Colon (tissue), 2 donors: Measurements from ENCODE around the gene CCDC91.
"Not testable (repeated sequence)": the region's sequence is repeated elsewhere in the genome, so short reads cannot be mapped to it uniquely, and the experiment has no call there.

Experiments used
- FAIRE-seq: peaks from 2 replicates; lab custom pipeline; 2012; peaks lifted over from hg19 to GRCh38; lab: Jason Lieb, UNC
- donor health status: control.
- donor health status: control.

Gene CCDC91

DNA sequence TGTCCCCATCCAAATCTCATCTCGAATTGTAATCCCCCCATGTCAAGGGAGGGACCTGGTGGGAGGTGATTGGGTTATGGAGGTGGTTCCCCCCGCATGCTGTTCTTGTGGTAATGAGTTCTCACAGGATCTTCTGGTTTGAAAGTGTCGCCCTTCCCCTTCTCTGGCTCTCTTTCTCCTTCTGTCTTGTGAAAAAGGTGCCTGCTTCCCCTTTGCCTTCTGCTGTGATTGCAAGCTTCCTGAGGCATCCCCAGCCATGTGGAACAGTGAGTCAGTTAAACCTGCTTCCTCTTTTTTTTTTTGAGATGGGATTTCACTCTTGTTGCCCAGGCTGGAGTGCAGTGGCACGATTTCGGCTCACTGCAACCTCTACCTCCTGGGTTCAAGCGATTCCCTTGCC lies 104.0 kb downstream of the CCDC91 start:
- no peak for FAIRE-seq

DNA sequence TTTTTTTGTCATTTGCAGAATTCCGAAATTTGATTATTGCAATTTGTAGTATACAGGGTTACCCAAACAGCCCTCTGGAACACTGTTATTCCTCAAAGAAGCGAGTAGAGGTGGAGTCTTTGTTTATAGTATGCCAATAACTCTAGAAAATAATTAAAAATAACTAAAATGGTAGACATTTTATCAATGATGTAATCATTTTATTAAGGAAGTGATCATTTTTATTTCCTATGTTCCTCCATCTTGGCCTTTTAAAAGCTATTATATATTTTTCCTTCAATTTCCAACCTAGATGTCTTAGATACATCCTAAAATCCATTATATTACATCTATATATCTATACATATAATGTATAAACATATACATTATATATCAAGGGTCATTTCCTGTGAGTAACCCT lies 106.0 kb downstream of the CCDC91 start:
- no peak for FAIRE-seq

DNA sequence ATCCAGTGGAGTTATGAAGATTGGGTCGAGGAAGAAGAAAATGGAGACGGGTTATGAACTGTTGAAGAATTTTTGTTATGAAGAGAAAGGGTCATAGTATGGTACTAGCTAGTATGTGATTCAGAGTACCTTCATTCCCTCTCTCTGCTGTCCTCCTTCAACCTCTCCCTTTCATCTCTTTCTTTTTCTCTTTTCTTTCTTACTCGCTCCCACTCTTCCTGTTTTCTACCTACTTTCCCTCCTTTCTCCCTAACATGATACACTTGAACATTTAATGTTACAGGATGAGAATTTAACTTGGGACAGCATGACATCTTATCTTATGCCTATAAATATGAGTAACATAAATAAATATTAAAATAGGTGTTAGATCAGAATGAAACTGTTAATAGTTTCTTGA lies 112.9 kb downstream of the CCDC91 start:
- FAIRE-seq: no peak

DNA sequence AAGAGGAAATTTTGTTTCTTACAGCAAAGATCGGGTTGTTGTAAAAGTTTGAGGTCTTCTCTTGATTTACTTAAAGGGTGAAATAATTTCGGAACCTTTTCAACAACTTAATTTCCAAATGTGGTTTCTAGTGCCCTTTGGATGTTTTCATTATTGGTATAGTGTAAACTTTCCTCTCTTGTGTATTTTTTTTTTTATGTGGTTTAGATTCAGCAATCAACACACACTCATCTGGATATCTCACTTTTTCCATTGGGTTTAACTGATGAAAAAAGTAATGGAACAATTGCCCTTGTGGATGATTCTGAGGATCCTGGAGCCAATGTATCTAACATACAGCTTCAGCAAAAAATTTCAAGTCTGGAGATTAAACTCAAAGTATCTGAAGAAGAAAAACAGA lies 116.3 kb downstream of the CCDC91 start:
- FAIRE-seq: no peak

DNA sequence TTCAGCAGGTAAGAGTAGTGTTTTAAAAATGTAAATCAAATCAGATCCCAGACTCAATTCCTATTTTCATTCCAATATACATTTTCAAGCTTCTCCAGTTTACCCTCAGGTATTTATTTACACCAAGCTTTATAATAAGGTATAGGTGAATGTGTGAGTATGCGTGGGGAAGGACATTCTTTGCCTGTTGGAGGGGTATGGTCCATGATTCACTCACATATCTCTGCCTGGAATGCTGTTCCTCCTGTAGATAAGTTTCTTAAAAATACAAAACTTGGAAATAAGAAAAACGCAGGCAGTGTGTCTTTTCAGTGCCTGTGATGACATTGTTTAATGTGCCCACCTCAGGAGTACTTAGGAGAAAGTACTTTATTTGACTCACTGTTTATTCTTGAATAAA lies 118.6 kb downstream of the CCDC91 start:
- no peak for FAIRE-seq

DNA sequence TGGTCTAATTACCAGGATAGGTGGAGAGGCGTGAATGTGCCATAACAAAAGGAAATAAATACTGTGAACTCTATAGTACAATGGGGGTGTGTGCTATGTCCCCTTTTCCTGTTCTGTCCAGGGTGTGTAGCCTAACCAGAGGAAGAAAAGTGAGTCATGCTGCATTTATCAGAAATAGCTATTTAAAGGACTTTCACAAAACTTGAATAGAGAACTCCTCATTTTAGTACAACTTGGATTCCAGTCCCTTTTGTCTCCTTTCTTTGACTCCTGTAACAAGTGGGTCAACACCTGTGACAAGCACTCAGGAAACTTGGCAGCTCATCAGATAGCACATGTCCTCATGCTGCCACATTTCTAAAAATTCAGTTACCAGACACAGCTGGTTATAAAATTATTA lies 123.4 kb downstream of the CCDC91 start:
- no peak for FAIRE-seq

DNA sequence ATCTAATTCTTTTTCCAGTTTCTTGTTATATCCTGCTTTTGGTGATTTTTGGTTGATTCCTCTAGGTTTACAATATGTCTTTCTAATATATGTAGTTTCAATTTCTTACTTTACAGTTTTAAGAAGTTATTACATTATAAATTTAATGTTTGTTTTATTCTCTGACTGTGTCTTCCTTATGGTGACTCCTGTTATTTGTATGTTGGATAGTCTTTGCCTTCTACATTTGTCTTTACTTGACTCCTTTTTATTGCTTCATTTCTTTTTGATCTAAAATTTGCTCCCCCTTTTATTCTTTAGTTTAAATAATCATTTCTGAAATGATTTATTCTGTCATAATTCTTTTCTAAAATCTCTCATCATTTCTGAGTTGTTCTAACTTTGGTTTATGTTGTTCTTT lies 125.8 kb downstream of the CCDC91 start:
- FAIRE-seq: peak; percentile 10

DNA sequence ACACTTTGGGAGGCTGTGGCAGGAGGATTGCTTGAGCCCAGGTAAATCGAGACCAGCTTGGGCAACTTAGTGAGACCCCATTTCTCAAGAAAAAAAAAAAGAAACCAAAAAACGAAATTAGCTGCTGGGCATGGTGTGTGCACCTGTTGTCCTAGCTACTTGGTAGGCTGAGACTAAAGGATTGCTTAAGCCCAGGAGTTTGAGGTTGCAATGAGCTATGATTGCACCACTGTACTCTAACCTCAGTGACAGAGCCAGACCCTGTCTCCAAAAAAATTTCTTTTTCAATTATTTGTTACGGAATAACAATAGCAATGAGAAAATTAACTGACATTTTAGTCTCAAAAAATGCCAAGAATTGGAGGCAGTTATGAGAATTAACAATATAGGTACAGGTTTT lies 128.0 kb downstream of the CCDC91 start:
- no peak for FAIRE-seq

DNA sequence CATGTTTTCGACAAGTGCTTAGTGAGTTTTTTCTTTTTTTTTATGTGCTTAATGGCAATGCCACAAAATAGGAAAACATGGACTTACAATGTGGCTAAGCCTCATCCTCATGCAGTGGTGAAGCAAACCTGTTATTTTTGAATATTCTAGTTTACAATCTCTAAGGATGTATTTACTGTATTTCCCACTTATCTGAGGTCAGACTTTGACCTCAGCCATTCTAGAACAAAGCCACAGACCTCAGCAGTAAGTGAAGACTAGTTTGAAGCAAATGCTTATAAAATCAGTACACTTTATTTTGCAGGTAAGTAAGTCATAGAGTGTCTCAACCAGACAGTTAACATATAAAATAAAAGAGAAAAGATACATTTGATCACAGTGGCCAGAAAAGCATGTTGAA lies 130.1 kb downstream of the CCDC91 start:
- no peak for FAIRE-seq

DNA sequence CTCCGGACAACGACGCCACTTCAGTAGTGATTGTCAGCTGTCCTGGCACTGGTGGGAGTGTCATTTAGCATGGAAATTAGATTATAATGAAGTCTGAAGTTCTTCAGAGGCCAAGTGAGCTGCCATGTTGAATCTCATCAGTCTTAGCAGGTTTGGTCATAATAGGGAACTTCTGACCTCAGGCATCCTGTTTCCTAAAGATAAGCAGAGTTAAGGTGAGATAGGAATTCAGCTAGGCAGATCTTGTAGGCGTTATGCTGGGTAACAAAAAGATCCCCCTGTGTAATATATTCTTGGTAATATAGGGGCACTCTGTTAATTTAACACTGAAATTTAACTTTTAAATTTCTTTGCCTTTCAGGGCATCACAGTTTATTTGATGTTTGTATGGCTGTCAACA lies 137.5 kb downstream of the CCDC91 start:
- no peak for FAIRE-seq

DNA sequence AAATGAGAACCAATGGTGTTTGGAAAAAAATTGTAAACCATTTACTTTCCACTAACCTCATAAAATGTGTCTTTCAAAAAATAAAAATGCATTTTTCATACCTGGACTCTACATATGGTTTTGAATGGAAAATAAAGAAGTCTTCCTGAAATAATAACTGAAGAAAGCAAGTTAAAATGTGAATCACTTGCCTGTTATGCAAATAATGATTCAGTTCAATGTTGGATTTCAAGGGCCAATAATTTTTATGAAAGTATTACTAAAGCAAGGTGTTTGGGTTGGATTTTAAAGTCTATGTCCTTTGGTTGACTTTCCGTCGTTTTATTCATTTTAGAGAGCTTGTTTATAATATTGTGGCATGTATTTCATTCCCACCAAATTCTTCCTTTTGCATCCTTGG lies 138.7 kb downstream of the CCDC91 start:
- FAIRE-seq: no peak

DNA sequence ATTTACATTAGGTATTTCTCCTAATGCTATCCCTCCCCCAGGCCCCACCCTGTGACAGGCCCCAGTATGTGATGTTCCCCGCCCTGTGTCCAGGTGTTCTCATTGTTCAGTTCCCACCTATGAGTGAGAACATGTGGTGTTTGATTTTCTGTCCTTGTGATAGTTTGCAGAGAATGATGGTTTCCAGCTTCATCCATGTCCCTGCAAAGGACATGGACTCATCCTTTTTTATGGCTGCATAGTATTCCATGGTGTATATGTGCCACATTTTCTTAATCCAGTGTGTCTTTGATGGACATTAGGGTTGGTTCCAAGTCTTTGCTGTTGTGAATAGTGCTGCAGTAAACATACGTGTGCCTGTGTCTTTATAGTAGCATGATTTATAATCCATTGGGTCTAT lies 139.5 kb downstream of the CCDC91 start:
- FAIRE-seq: not testable (repeated sequence)

DNA sequence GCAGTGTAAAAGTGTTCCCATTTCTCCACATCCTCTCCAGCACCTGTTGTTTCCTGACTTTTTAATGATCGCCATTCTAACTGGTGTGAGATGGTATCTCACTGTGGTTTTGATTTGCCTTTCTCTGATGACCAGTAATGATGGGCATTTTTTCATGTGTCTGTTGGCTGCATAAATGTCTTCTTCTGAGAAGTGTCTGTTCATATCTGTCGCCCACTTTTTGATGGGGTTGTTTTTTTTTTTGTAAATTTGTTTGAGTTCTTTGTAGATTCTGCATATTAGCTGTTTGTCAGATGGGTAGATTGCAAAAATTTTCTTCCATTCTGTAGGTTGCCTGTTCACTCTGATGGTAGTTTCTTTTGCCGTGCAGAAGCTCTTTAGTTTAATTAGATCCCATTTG lies 140.0 kb downstream of the CCDC91 start:
- FAIRE-seq: not testable (repeated sequence)

DNA sequence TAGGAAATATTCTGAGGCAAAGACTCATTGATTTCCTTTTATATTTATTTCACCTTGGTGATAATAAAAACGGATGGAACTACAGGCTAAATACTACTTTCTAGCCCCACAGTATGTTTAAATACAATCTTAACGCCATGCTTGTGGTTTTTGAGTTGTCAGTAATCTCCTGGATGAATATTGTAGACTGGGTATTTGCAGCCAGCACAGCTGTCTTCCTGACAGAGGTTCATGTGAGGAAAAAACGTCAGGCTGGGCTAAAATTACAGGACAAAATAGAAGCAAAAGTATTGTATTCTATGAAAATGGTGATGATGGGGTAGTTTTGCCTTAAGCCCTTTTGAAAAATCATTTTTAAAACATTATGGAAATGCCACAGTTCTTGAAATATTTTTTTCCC lies 140.9 kb downstream of the CCDC91 start:
- no peak for FAIRE-seq

DNA sequence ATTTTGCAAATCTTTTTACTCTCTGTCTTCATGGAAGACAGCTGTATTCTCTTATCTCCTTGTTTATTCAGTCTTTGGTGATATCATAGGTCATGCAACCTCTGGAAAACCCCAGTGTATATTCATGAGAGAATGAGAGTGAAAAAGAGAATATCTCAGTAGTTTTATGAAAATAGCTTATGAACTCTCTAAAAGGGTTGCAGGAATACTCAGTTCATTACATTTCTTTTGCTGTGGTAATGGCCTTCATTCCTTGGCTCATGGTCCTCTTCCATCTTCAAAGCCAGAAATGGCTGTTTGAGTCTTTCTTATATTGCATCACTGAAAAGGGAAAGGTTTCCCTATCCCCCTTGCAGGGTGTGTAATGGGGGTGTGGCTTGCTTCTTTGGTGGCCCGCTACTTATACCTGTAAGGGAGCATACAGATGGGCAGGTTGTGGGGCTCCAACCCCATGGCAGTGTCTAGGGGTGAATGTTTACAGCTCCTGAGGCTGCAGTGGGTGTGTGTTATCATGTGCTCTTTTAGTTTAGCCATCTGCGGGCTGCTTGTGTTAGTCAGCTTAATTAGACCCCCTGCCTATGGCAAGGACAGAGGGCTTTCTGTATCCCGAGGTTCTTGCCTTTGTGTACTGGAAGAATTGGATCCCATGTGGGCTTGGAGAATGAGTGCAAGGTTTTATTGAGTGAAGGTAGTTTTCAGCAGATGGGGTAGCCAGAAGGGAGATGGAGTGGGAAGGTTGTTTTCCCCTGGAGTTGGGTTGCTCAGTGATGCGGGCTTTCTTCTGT lies 150.2 kb downstream of the CCDC91 start:
- FAIRE-seq: no peak

DNA sequence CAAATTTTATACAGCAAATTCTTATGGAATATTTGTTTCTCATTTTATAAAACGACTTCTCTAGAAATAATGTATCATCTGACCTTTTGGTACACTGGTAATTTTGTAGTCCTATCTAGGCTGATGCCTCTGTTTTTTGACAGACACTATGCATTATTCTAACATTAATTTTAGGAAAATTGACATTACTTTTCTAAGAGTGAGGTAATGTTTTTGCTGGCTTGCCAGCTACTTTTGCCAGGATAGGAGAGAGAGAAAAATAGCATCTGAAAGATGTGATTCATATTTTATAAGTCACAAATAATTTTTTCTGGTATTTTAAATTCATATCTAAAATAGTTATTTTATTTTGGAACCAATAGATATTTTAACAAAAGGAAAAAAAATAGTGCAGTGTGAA lies 153.5 kb downstream of the CCDC91 start:
- no peak for FAIRE-seq

DNA sequence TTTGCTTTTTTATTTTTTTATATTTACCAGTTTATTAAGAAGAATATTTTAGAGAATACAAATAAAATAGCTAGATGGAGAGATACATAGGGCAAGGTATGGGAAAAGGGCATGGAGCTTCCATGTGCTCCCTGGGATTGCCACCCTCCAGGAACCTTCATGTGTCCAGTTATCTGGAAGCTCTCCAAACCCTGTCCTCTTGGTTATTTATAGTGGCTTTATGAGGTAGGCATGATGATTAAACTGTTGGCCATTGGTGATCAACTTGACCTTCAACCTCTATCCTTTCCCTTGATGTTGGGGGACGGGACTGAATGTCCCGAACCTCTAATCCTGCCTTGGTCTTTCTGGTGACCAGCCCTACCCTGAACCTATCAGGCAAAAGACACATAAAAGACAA lies 156.3 kb downstream of the CCDC91 start:
- no peak for FAIRE-seq

DNA sequence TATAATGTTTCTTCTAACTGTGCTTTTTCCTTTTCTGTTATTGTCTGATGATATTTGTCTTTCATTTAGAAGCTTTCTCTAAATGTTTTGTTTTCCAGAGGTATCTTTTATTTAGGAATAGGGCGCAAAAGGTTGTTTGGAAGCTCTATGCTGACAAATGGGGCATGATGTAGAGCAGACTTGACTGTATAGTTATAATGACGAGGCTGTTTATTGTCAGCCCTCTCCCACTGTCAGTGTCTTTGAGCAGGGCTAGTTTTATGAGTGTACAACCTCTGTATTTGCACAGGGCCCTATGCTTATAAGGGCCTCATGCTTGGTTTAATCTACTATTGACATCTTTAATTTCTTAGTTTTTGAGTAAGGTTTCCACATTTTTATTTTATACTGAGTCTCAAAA lies 158.9 kb downstream of the CCDC91 start:
- FAIRE-seq: no peak

DNA sequence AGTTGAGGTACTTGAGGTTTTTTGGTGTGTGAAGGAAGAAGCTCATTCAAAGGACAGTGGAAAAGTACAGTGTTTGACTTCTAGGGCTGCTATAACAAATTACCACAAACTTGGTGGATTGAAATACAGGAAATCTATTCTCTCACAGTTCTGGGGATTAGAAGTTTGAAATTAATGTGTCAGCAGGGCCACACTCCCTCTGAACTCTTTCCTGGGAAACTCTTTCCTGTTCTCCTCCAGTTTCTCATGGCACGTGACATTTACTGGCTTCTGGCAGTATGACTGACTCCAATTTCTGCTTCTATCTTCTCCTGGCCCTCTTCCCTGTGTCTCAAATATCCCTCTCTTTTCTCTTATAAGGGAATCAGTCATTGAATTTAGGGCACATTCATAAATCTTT lies 160.2 kb downstream of the CCDC91 start:
- FAIRE-seq: no peak

DNA sequence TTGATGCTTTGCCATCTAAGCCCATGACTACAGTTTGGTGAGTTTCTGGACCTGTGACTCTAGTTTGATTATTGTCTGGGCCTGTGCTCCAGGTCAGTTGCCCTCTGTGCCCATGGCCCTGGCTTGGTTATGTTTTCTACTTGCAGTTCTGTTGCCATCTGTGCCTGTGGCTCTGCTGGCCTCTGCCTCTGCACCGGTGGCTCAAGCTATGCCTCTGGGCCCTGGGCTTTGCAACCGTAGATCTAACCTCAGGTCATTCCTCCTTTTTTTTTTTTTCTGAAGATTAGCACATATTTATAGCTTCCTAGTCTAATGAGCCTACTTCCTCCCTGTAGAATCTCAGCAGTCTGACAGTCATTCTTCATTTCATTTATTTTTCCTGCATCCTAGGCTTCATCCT lies 161.2 kb downstream of the CCDC91 start:
- FAIRE-seq: no peak

DNA sequence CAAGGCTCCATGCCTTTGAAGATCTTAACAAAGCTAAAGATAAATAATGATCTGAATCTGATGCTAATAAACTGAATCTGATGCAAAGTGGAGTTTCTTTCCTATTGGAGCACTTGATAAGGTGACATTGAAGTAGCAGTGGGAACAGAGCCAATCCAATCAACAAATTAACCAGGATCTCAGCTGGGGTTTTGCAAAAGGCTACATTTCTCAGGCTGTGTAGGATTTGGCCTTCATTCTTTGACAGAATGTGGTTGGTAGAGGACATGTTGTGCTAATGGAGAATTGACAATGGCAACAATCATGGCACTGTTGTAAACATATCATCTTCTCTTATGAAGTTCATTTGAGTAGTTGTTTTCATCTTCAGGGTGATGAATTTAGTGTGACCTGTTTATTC lies 164.9 kb downstream of the CCDC91 start:
- FAIRE-seq: no peak

DNA sequence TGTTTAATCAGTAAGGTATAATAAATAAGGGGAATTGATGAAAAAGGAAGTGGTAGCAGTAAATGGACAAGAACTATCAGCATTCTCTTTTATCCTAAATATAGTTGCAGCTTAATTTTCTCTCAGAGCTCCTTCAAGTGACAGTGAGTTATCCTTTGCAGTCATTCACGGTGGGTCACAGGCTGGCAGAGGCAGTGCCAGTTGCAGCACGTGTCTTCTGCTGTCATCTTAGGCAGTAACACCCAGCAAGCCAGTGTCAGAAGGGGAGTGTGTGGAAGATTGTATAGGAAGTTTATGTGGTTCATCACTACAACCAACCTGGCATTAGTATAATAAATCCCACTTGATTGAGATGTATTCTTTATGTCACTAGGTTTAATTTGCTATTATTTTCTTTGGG lies 170.0 kb downstream of the CCDC91 start:
- FAIRE-seq: no peak

DNA sequence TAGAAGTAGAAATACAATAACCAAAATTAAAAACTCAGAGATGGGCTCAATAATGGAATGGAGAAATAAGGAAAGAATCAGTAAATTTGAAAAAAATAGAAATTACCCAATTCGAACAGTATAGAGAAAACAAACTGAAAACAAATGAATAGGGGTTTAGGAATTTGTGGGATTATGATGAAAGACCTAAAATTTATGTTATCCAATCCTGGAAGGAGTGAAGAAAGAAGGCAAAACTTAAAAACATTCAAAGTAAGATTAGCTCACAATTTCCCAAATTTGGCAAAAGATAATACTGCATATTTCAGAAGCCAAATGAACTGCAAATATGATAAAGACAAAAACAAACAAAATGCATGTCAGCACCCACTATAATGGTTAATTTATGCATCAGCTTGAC lies 177.1 kb downstream of the CCDC91 start:
- FAIRE-seq: no peak

DNA sequence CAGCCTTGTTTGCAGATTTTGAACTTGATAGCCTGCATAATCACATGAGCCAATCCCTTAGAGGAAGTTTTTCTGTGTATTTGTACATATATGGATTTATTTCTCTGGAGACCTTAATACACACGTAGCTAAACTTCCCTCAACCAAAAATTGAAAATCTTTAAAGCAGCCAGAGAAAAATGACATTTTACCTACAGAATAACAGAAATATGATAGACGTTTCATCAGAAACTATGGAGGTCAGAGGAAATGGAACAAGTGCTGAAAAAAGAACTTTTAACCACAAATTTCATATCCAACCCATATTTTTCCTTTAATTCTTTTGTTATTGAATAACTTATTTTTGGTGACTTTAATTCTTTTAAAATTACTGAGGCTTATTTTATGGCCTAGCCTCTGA lies 177.7 kb downstream of the CCDC91 start:
- FAIRE-seq: no peak

DNA sequence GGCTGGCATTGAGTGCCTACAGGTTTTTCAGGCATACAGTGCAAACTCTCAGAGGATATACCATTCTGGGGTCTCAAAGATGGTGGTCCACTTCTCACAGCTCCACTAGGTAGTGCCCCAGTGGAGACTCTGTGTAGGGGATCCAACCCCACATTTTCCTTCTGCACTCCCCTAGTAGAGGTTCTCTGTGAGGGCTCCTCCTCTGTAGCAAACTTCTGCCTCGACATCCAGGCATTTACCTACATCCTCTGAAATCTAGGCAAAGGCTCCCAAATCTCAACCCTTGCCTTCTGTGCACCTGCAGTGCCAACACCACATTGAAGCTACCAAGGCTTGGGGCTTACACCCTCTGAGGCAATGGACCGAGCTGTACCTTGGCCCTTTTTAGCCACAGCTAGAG lies 179.2 kb downstream of the CCDC91 start:
- FAIRE-seq: no peak
